GM19467 (cell line): ENCODE measurements around the gene RAB5B.
"Not testable (repeated sequence)": the region's sequence is repeated elsewhere in the genome, so short reads cannot be mapped to it uniquely, and the experiment has no call there.

ENCODE experiments used
- ATAC-seq: cut with Tn5 transposase; IDR thresholded peaks from one replicate; pipeline ENCODE4 v1.9.1; 2021; ENCODE audit warnings: mild to moderate bottlenecking, moderate library complexity; ENCODE audit not compliant: unreplicated experiment

RAB5B gene

DNA sequence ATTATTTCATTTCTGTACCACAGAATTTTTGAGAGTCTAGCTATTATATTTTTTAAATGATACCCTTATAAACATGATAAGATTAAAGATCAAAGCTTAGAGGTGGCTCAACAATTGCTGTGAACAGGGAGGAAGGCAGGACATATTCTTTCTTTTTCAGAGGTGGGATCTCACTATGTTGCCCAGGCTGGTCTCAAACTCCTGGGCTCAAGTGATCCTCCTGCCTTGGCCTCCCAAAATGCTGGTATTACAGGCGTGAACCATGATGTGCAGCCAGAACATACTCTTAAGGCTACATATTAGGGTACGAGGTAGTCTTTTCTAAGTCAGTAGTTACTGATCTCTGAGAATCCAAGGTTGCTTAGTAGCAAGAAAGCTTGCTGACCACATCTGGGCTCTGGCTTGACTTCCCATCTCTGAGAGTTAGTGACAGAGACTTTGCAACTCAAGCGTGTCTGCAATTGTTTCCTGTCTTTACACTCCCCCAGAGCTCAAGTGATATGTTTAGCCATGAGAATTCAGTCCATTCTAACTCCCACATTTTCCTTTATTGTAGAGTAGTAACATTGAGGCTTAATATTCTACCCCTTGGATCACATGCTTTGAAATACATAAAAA lies 8.6 kb downstream of the RAB5B start:
- ATAC-seq: no peak

DNA sequence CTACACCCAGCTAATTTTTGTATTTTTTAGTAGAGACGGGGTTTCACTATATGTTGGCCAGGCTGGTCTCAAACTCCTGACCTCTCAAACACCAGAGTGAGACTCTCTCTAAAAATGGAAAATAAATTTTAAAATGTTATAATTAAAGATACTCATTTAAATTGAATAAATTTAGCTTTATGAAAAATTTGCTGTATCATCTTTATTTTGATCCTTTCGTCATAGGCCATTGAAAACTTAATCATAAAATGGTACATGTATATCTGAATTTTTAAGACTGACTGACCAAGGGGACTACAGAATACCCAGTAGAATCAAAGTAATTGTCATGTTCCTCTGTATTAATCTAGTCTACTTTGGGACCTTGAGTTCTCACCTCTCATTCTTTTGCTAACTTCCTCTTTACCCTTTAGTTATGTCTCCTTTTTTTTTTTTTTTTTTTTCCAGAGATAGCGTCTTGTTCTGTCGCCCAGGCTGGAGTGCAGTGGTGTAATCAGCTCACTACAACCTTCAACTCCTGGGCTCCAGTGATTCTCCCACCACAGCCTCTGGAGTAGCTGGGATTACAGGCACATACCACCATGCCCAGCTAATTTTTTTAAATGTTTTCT lies 9.5 kb downstream of the RAB5B start:
- ATAC-seq: no peak

DNA sequence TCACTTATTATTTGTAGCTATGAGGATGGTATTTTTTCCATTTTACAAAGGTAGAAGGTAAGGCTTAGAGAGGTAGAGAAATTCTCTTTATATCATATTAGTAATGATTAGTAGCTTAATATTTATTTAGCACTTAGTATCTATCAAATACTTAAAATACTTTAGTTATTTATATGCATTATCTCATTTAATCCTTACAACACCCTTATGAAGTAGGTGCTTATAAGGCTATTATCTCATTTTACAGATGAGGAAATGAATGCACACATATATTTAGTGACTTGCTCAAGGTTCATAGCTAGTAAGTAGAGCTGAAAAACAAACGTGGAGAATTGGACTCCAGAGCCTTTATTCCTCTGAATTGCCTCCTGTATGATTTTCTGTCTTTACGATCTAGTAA lies 11.0 kb downstream of the RAB5B start:
- ATAC-seq: no peak

DNA sequence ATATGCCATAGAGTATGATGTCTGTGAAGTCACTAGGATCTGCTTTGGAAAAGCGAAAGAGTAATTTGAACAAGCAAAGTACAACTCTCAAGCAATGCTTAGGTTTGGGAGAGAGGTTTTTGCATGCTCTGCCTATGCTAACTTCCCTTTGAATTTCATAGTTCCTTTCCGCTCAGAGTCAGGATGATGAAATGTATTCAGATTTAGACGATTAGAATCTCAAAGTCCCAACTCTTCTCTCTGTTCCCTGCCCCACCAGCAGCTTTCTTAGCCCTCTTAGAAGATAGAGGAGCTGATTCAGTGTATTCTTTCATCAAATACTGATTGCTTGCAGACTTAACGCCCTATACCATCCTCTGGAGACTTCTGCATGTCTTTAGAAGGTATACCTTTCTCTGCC lies 11.5 kb downstream of the RAB5B start:
- no peak for ATAC-seq

DNA sequence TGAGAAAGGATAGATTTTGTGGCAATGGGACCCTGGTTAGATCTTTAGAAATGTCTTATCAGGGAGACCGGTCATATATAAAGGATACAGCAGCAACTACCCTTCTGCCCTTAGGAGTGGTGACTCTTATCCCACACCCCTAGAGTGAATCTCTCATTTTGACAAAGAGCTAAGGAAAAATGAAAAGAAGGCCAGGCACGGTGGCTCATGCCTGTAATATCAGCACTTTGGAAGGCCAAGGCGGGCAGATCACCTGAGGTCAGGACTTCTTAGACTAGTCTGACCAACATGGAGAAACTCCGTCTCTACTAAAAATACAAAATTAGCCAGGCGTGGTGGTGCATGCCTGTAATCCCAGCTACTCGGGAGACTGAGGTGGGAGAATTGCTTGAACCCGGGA lies 12.1 kb downstream of the RAB5B start:
- ATAC-seq: not testable (repeated sequence)

DNA sequence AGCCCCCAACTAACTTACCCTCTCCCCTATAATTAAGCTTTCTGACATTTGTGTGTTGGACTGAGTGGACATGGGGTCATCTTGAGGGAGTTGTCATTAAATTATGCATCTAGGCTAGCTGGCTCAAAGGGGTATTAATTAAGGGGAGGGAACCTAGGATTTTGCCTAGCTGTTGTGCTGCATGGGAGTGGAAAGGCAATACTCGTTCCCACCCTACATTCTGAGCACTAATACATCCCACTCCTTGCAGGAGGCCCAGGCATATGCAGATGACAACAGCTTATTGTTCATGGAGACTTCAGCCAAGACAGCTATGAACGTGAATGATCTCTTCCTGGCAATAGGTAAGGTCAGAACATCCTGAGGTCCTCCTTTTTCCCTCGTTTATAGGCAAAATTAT lies 17.2 kb downstream of the RAB5B start:
- ATAC-seq: no peak

DNA sequence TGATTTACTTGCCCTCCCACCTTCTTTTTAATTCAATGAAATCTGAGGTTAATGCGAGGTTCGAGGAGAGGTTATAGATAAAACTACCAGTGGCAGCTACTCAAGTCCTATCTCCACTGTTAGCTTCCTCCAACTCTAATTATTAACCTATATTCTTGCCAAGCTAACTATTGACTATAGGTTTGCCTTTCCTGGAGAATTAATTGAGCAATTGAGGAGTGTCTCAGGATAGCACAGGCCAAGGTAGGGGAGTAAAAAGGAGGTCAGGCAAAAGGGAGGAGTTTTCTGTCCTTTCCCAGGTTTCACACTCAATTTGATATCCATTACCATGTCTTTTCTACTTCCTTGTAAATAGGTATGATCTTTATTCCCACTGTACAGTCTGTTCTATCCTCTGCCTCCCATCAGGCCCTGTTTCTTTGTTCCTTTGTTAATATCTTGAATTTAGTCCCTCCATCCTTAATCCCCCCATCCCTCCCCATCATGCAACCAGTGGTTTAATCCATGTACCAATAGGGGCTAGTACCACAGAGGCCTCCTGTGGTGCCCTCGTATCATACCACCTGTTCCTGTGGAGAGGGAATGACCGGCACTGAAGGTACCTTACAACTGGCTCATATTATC lies 19.5 kb downstream of the RAB5B start:
- no peak for ATAC-seq

DNA sequence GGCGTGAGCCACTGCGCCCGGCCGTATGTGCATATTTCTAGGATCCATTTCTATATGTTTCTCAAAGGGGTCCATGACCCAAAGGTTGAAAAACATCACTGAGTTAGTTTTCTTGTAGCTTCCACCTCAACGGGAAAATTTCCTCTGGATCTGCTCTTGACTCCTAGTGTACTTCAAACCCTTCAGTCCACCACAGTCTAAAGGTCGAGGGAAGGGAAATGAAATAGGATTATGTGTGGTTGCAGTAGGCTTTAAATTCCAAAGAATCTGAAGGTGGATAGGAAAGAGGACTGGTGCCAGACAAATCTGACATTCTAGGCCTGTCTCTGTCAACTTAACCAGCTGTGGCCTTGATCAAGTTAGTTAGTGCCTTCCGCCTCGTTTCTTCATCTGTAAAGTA lies 21.5 kb downstream of the RAB5B start:
- no peak for ATAC-seq

DNA sequence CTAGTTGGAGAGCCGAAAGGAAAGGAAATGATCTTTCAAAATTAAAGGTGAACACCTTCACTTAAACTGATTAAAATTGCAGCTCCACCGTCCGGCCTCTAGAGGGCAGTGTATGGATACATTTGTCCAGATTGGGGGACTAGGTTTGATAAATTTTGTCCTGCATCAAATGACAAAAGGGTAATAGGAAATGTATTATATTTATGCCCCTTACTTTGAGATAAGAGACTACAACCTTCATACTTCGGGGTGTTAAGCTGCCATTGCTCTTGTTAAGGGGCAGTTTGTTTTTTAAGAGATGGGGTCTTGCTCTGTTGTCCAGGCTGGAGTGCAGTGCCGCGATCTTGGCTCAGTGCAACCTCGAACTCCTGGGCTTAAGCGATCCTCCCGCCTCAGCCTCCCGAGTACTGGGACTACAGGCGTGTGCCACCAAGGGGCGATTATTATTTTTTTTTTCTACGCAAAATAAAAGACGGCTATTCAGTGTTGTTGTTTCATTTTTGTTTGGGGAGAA lies 22.4 kb downstream of the RAB5B start:
- no peak for ATAC-seq

DNA sequence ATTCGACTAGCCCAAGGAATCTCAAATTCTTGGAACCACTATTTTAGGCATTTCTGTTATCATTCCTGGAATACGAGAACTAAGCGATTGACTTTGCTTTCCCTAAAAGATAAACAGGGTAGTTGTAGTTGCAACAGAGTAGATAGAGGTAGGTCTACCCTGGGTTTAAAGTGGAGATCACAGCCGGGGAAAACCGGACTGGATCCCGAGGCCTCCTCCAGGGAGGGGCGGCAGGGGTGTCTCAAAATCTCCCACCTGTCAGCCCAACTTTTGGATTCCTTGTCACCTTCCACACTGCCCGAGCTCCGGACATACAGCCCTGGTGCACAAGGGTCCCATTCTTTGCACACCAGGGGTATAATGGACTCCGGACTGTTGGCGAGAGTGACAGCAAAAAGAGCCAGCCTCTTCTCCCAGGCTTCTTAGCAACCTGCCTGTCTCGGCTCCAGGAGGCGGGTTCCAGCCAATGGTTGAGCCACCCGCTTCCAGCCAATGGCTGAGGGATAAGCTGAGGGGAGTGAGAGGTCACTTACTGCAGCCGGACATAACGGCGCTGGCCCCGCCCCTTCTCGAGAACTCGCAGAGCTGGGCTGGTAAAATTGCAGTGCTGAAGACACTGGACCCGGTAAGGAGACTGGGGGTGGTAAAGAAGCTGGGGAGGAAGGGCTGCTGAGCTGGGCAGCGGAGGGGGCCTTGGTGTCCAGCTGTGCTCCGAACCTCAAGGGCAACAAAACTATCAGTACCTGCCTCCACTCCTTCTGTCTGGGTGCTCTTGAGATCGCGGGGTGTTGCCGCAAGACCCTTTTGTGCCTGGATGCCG lies 23.0 kb downstream of the RAB5B start, which contains the start of gene SUOX:
Gene SUOX (plus strand): TSS at position 562 of the 820 bp plus-strand sequence. CDS start 4,946 bp downstream, outside the sequence.
- peak; percentile 97 for ATAC-seq

DNA sequence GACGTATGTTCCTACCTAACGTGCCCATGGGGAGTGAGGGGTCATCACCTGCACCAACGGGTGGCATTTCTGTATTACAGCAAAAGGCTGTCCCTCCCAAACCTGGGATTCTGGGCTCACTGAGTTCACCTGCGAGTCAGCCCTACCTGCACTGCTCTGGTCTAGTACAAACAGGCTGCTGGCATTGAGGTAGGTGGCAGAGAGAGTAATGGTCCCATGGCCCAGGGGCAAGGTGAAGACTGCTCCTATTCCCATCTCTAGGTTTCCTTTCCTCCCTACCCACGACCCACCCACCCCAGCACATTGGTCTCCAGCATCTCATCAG lies 23.6 kb downstream of the RAB5B start:
- peak; percentile 4 for ATAC-seq

DNA sequence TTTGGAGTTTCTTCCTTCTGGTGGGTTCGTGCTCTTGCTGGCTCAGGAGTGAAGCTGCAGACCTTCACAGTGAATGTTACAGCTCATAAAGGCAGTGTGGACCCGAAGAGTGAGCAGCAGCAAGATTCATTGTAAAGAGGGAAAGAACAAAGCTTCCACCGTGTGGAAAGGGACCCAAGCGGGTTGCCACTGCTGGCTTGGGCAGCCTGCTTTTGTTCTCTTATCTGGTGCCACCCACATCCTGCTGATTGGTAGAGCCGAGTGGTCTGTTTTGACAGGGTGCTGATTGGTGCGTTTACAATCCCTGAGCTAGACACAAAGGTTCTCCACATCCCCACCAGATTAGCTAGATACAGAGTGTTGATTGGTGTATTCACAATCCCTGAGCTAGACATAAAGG lies 25.6 kb downstream of the RAB5B start:
- ATAC-seq: not testable (repeated sequence)

DNA sequence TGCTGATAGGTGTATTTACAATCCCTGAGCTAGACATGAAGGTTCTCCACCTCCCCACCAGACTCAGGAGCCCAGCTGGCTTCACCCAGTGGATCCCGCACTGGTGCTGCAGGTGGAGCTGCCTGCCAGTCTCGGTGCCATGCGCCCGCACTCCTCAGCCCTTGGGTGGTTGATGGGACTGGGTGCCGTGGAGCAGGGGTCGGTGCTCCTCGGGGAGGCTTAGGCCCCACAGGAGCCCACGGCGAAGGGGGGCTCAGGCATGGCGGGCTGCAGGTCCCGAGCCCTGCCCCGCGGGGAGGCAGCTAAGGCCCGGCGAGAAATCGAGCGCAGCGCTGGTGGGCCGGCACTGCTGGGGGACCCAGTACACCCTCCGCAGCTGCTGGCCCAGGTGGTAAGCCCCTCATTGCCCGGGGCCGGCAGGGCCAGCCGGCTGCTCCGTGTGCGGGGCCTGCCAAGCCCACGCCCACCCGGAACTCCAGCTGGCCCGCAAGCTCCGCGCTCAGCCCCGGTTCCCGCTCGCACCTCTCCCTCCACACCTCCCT lies 26.2 kb downstream of the RAB5B start:
- ATAC-seq: not testable (repeated sequence)

DNA sequence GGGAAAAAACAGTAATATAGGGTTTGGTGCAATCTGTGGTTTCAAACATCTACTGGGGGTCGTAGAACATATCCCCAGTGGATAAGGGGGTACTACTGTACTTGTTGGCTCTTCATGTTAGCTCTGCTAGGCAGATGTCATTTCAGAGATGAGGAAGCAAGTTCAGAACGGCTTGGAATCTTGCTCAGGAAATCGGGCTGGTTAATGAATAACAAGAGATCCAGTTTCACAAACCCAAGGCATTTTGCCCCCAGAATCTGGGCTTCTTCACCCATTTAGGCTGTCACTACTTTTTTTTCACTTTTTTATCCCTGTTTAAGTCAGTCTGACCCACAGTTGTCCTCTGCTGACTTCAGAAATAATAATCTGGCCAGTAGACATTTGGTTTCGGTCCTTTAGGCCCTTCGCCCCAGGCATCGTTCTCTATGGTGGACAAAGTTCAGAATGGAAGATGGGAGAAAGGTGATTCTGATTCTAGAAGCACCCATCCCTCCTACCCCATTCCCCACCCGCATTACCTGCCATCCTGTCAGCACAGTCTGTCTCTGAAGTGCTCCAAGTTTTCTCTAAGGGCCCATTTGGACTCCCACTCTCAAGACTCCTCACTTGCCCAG lies 27.7 kb downstream of the RAB5B start:
- no peak for ATAC-seq

DNA sequence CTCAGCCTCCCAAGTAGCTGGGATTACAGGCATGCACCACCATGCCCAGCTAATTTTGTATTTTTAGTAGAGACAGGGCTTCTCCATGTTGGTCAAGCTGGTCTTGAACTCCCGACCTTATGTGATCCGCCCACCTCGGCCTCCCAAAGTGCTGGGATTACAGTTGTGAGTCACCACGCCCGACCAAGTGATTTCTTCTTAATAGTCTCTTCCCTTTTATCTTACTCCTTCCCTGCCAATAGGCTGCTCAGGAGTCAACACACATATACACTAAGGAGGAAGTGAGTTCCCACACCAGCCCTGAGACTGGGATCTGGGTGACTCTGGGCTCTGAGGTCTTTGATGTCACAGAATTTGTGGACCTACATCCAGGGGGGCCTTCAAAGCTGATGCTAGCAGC lies 29.5 kb downstream of the RAB5B start:
- not testable (repeated sequence) for ATAC-seq

DNA sequence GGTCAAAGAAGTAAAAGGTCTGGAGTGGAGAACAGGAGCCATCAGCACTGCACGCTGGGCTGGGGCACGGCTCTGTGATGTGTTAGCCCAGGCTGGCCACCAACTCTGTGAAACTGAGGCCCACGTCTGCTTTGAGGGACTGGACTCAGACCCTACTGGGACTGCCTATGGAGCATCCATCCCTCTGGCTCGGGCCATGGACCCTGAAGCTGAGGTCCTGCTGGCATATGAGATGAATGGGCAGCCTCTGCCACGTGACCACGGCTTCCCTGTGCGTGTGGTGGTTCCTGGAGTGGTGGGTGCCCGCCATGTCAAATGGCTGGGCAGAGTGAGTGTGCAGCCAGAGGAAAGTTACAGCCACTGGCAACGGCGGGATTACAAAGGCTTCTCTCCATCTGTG lies 30.3 kb downstream of the RAB5B start:
- ATAC-seq: no peak

DNA sequence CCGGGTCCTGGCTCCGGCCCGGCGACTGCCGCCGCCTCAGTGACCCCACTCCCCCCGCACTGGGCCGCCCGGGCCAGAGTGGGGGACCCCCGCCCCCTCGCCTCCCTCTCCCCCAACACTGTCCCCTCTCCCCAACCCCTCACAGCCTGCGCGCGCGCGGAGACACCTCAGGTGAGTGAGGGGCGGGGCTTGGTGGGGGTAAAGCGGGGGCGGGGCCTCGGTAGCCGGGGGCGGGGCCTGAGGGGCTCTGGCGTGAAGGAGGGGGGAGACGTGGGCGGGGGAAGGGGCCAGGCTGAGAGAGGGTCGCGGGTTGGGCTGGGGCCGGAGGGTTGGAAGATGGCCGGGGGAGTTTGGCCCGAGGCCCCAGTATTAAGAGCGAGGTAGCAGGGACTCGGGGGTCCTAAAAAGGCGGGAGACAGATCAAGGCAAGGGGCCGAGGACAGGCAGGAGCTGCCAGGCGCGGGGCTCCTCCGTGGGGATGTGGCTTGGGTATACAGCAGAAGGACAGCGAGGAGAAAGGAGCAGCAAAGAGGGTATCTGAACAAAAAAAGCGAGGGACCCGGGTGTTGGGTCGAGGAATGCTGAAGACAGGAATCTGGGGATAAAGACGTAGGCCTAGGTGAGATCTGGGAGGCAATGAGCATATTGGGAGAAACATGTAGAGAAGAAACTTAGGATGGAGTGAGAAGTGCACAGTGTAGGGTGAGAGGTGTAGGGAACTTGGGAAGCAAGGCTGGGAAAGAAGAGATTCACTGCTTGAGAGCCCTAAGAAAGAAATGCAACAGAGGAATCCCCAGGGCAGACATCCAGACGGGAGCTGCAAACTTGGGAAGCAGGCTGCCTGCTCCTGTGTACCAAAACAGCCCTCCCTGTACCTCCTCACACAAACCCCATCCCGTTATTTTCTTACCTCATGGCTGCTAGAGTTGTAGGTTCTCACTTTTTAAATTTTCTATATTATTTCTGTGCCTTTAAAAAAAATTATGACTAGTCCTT lies 34.0 kb downstream of the RAB5B start:
- ATAC-seq: peak; percentile 22

DNA sequence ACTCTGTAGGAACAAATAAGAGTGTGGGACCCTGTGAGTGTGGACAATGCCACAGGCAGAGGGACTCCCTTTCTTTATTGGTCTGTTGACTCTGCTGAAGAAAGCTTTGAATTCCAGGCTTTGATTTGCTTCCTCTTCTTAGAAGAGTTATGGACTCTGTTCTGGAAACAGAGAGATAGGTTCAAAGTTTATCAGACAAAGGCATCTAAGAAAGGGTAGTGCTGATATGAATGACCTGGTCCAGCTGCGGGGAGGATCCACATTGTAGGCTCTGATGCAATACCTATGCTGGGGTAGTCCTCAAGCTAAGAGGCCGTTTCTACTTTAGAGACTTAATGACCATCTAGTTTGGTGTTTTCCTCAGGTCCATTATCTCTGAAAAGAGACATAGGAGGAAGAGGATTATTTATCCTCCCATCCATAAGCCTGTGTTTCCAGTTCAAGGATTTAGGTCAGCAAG lies 36.3 kb downstream of the RAB5B start:
- no peak for ATAC-seq

DNA sequence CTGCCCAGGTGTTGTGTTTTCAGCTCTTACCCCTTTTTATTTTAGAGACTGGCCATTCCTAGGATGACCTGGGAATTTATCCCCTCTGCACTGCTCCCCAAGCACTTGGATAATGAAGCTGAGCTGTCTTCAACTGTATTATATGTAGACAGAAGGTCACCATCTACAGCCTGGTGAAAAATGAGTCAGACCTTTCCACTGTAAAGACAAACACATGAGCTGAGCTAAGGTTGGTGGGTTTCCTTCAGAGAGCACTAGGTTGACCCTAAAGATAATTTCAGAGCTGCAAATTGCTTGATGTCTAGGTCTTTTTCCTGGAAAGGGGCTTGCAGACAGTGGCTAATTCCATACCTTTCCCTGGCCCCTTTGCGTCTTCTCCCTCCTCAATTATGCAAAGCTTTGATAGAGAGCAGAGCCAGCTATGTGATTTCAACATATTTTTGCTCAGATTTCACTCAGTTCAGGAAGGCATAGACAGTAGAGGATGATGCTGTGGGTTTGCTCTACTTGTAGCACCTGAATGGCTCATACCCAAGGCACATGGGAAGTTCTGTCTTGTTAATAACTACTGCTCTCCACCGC lies 37.7 kb downstream of the RAB5B start:
- no peak for ATAC-seq
